HPDE6-E6E7 (cell line): ENCODE measurements around the gene PPP1R14B.

Experiments
- DNase-seq: peaks from one replicate; pipeline ENCODE4 v3.0.0; 2011; ENCODE audit warnings: missing footprints; ENCODE audit errors: extremely low spot score

The PPP1R14B gene

GRCh38 chr11:64230985-64231365, 15.8 kb downstream of the PPP1R14B start:
- no peak for DNase-seq

- peak; percentile 71 for DNase-seq
Measured at GRCh38 chr11:64230171-64230984, 16.4 kb downstream of the PPP1R14B start, which contains the start of gene DNAJC4. TSS of gene DNAJC4 (plus strand) at chr11:64230548. CDS start at chr11:64230855, 307 bp downstream.

GRCh38 chr11:64229744-64230170, 17.0 kb downstream of the PPP1R14B start:
- no peak for DNase-seq

GRCh38 chr11:64229090-64229743, 17.5 kb downstream of the PPP1R14B start:
- no peak for DNase-seq

GRCh38 chr11:64227405-64227956, 19.3 kb downstream of the PPP1R14B start:
- DNase-seq = no peak

- DNase-seq = peak; percentile 17
Measured at GRCh38 chr11:64226507-64227051, 20.2 kb downstream of the PPP1R14B start.

- peak; percentile 72 for DNase-seq
Measured at GRCh38 chr11:64225608-64226506, 20.9 kb downstream of the PPP1R14B start, which contains the start of the genes NUDT22 and TRPT1. TSS of gene NUDT22 (plus strand) at chr11:64226274. CDS start at chr11:64226653, 379 bp downstream. TSS of gene TRPT1 (minus strand) at chr11:64226186. CDS start at chr11:64225860, 326 bp downstream.

- no peak for DNase-seq
Measured at GRCh38 chr11:64224891-64225607, 21.7 kb downstream of the PPP1R14B start.

GRCh38 chr11:64224151-64224890, 22.4 kb downstream of the PPP1R14B start:
- DNase-seq = peak; percentile 67

GRCh38 chr11:64223001-64223651, 23.6 kb downstream of the PPP1R14B start:
- no peak for DNase-seq

GRCh38 chr11:64222651-64223000, 24.1 kb downstream of the PPP1R14B start:
- no peak for DNase-seq

GRCh38 chr11:64220798-64221197, 25.9 kb downstream of the PPP1R14B start:
- DNase-seq = no peak

- no peak for DNase-seq
Measured at GRCh38 chr11:64220271-64220670, 26.5 kb downstream of the PPP1R14B start.

- DNase-seq = no peak
Measured at GRCh38 chr11:64219755-64220154, 27.0 kb downstream of the PPP1R14B start.

GRCh38 chr11:64219354-64219684, 27.4 kb downstream of the PPP1R14B start:
- DNase-seq = no peak

- no peak for DNase-seq
Measured at GRCh38 chr11:64218628-64219353, 28.0 kb downstream of the PPP1R14B start.

- no peak for DNase-seq
Measured at GRCh38 chr11:64216879-64217278, 29.9 kb downstream of the PPP1R14B start.

GRCh38 chr11:64211181-64211872, 35.4 kb downstream of the PPP1R14B start:
- no peak for DNase-seq
